H1 (cell line): ENCODE results near the gene HSPA12A. TPM values are rescaled to one million over a fixed set of nuclear protein-coding genes. Genes with fewer than 3 reads are reported as not detected.

ENCODE experiments used
- CTCF ChIA-PET: fragments of 300-600 bp; sonication (Branson Sonifier 250); formaldehyde crosslinking; loops from one replicate; lab custom pipeline; 2021; ENCODE audit not compliant: partially characterized antibody; lab: Charles Lee
- POLR2A ChIA-PET: fragments of 300-600 bp; sonication (Branson Sonifier 250); formaldehyde crosslinking; loops from one replicate; lab custom pipeline; 2021; ENCODE audit warnings: inconsistent platforms; ENCODE audit not compliant: partially characterized antibody; lab: Charles Lee
- DNase-seq, 2 experiments: peaks; one replicate each; pipeline versions ENCODE4 v3.0.0 to v3.0.0-alpha.2; 2010 to 2022; ENCODE audit warnings: low spot score in 2 of 2, low read depth in 1 of 2, mixed read lengths in 1 of 2
- FAIRE-seq: peaks from 2 replicates; lab custom pipeline; 2011; peaks lifted over from hg19 to GRCh38; lab: Jason Lieb, UNC
- H2AFZ ChIP-seq: 2 replicates; pipeline ENCODE4 v1.8.1; 2012; ENCODE audit warnings: low read length, inconsistent platforms
- H2AK5ac ChIP-seq: 2 replicates; pipeline ENCODE4 v1.6.1; 2013; ENCODE audit warnings: low read depth, low read length
- H2BK120ac ChIP-seq: replicated peaks from 2 replicates; pipeline ENCODE3; 2013; ENCODE audit warnings: low read depth, low read length, inconsistent platforms
- H2BK12ac ChIP-seq: 2 replicates; pipeline ENCODE4 v1.6.1; 2013; ENCODE audit warnings: low read depth, low read length
- H2BK15ac ChIP-seq: 2 replicates; pipeline ENCODE4 v1.6.1; 2013; ENCODE audit warnings: low read length
- H2BK20ac ChIP-seq: 2 replicates; pipeline ENCODE4 v1.6.1; 2013; ENCODE audit warnings: low read length
- H2BK5ac ChIP-seq: 2 replicates; pipeline ENCODE4 v1.6.1; 2013; ENCODE audit warnings: low read depth, low read length
- H3K14ac ChIP-seq: 2 replicates; pipeline ENCODE4 v1.6.1; 2013; ENCODE audit warnings: inconsistent platforms; ENCODE audit not compliant: insufficient read length
- H3K18ac ChIP-seq: 2 replicates; pipeline ENCODE4 v1.6.1; 2013; ENCODE audit warnings: low read length; ENCODE audit errors: extremely low read depth
- H3K23ac ChIP-seq: 2 replicates; pipeline ENCODE4 v1.6.1; 2013; ENCODE audit warnings: inconsistent platforms; ENCODE audit not compliant: insufficient read length
- H3K23me2 ChIP-seq: 2 replicates; pipeline ENCODE4 v1.6.1; 2013; ENCODE audit warnings: low read depth, low read length
- H3K27ac ChIP-seq: 2 replicates; pipeline ENCODE4 v1.6.1; 2011; ENCODE audit warnings: low read depth, low read length, inconsistent platforms
- H3K27me3 ChIP-seq, 4 experiments: replicated peaks in 1 of 4; 1 replicate in 1 of 4; 2 replicates in 3 of 4; pipeline versions ENCODE4 v1.6.1 to v1.8.1; 2011 to 2013; ENCODE audit warnings: low read length in 3 of 4, mild to moderate bottlenecking in 3 of 4, inconsistent platforms in 2 of 4, mixed read lengths in 2 of 4, moderate library complexity in 1 of 4; ENCODE audit not compliant: control insufficient read depth in 3 of 4, insufficient read depth in 3 of 4; ENCODE audit errors: extremely low read depth in 1 of 4
- H3K36me3 ChIP-seq, 4 experiments: 2 replicates each; pipeline versions ENCODE4 v1.6.1 to v1.8.1; 2011 to 2013; ENCODE audit warnings: mild to moderate bottlenecking in 4 of 4, low read length in 3 of 4, moderate library complexity in 2 of 4, control low read depth in 1 of 4, inconsistent platforms in 1 of 4; ENCODE audit not compliant: insufficient read depth in 4 of 4, control insufficient read depth in 2 of 4
- H3K4ac ChIP-seq: replicated peaks from 2 replicates; pipeline ENCODE3; 2013; ENCODE audit warnings: low read length, low read depth, mixed read lengths, inconsistent platforms; ENCODE audit not compliant: insufficient read length
- H3K4me1 ChIP-seq, 4 experiments: replicated peaks in 1 of 4; 1 replicate in 1 of 4; 2 replicates in 3 of 4; pipeline versions ENCODE4 v1.6.1 to v1.8.1; 2011 to 2013; ENCODE audit warnings: low read length in 3 of 4, inconsistent platforms in 2 of 4, mixed read lengths in 1 of 4; ENCODE audit not compliant: insufficient read depth in 4 of 4, control insufficient read depth in 3 of 4
- H3K4me2 ChIP-seq, 2 experiments: 2 replicates each; pipeline versions ENCODE4 v1.6.1 to v1.8.1; 2011 to 2013; ENCODE audit warnings: low read depth in 2 of 2, low read length in 2 of 2, control low read depth in 1 of 2, inconsistent platforms in 1 of 2, mild to moderate bottlenecking in 1 of 2; ENCODE audit not compliant: insufficient read depth in 1 of 2
- H3K4me3 ChIP-seq, 4 experiments: fragments of 200-600, 300-600 bp in 1 of 4; sonication (generic), shearing (Covaris generic), sonication (Bioruptor Twin) in 1 of 4; 2 replicates each; pipeline versions ENCODE4 v1.5.1 to v1.8.1; 2011 to 2016; ENCODE audit warnings: low read length in 4 of 4, low read depth in 3 of 4, control low read depth in 2 of 4, inconsistent platforms in 2 of 4, mild to moderate bottlenecking in 2 of 4, mixed read lengths in 1 of 4, moderate library complexity in 1 of 4; ENCODE audit not compliant: insufficient read depth in 2 of 4; ENCODE audit errors: extremely low read depth in 1 of 4
- H3K56ac ChIP-seq: replicated peaks from 2 replicates; pipeline ENCODE3; 2013; ENCODE audit warnings: low read depth, mild to moderate bottlenecking, mixed read lengths, low read length, inconsistent platforms; ENCODE audit not compliant: insufficient read length
- H3K79me1 ChIP-seq: 2 replicates; pipeline ENCODE4 v1.6.1; 2013; ENCODE audit warnings: low read depth, low read length, control low read depth
- H3K79me2 ChIP-seq, 2 experiments: 2 replicates each; pipeline versions ENCODE4 v1.6.1 to v1.8.1; 2012 to 2013; ENCODE audit warnings: low read length in 2 of 2, mild to moderate bottlenecking in 2 of 2, inconsistent platforms in 1 of 2; ENCODE audit not compliant: insufficient read depth in 2 of 2, control insufficient read depth in 1 of 2
- H3K9ac ChIP-seq, 4 experiments: replicated peaks in 1 of 4; 1 replicate in 1 of 4; 2 replicates in 3 of 4; pipeline versions ENCODE4 v1.6.1 to v1.8.1; 2011 to 2013; ENCODE audit warnings: low read depth in 3 of 4, low read length in 3 of 4, control low read depth in 2 of 4, mild to moderate bottlenecking in 2 of 4, moderate library complexity in 2 of 4, inconsistent platforms in 1 of 4; ENCODE audit errors: extremely low read depth in 1 of 4
- H3K9me3 ChIP-seq, 2 experiments: 2 replicates each; pipeline versions ENCODE4 v1.6.1 to v1.8.1; 2012 to 2013; ENCODE audit warnings: mild to moderate bottlenecking in 2 of 2, moderate library complexity in 2 of 2, control low read depth in 1 of 2, inconsistent platforms in 1 of 2, low read depth in 1 of 2, low read length in 1 of 2, mixed read lengths in 1 of 2; ENCODE audit not compliant: insufficient read depth in 2 of 2
- H4K20me1 ChIP-seq, 2 experiments: replicated peaks in 1 of 2; 2 replicates each; pipeline versions ENCODE3 to v1.8.1; 2011 to 2013; ENCODE audit warnings: inconsistent platforms in 2 of 2, low read length in 2 of 2, mild to moderate bottlenecking in 1 of 2; ENCODE audit not compliant: insufficient read depth in 2 of 2, control insufficient read depth in 1 of 2
- H4K5ac ChIP-seq: 2 replicates; pipeline ENCODE4 v1.6.1; 2013; ENCODE audit warnings: low read length, low read depth, mixed read lengths, inconsistent platforms; ENCODE audit not compliant: insufficient read length
- H4K8ac ChIP-seq: 2 replicates; pipeline ENCODE4 v1.8.0; 2013; ENCODE audit warnings: mild to moderate bottlenecking, moderate library complexity, low read length, inconsistent platforms; ENCODE audit not compliant: insufficient read depth; ENCODE audit errors: extremely low read depth
- H4K91ac ChIP-seq: replicated peaks from 2 replicates; pipeline ENCODE3; 2013; ENCODE audit warnings: low read length, mixed read lengths, inconsistent platforms; ENCODE audit not compliant: insufficient read length
- BCL11A ChIP-seq, 2 experiments: IDR thresholded peaks; one replicate each; pipeline ENCODE4 v1.6.1; 2011; ENCODE audit warnings: low read depth in 2 of 2, low read length in 2 of 2, mild to moderate bottlenecking in 2 of 2
- CBX8 ChIP-seq: fragments of 300-800, 300-1000 bp; sonication (generic); IDR thresholded peaks from 2 replicates; pipeline ENCODE4 v1.7.1; 2016; ENCODE audit warnings: low read depth, low read length, borderline replicate concordance
- CTCF ChIP-seq, 3 experiments: IDR thresholded peaks; 1 replicate in 2 of 3; 2 replicates in 1 of 3; pipeline versions ENCODE4 v1.5.1 to v1.6.1; 2011; ENCODE audit warnings: low read length in 3 of 3, mild to moderate bottlenecking in 3 of 3, inconsistent platforms in 2 of 3, low read depth in 1 of 3, moderate library complexity in 1 of 3; ENCODE audit not compliant: insufficient read depth in 1 of 3; ENCODE audit errors: control extremely low read depth in 1 of 3
- JUND ChIP-seq: IDR thresholded peaks from 2 replicates; pipeline ENCODE4 v1.6.1; 2011; ENCODE audit warnings: mild to moderate bottlenecking, improper control_type of control experiment, low read length
- KDM1A ChIP-seq: fragments of 200-600, 300-600 bp; sonication (generic); IDR thresholded peaks from 2 replicates; pipeline ENCODE4 v1.7.1; 2016; ENCODE audit warnings: mild to moderate bottlenecking, low read length, borderline replicate concordance
- MAFK ChIP-seq: IDR thresholded peaks from 2 replicates; pipeline ENCODE4 v1.6.1; 2012; ENCODE audit warnings: low read depth, mild to moderate bottlenecking, improper control_type of control experiment, low read length
- SIRT6 ChIP-seq: IDR thresholded peaks from one replicate; pipeline ENCODE4 v1.7.1; 2012; ENCODE audit warnings: low read length, inconsistent platforms
- SP2 ChIP-seq: IDR thresholded peaks from 2 replicates; pipeline ENCODE4 v1.6.1; 2012; ENCODE audit warnings: mild to moderate bottlenecking, low read length, inconsistent platforms
- SP4 ChIP-seq: IDR thresholded peaks from 2 replicates; pipeline ENCODE4 v1.6.1; 2012; ENCODE audit warnings: low read length, inconsistent platforms
- ZNF274 ChIP-seq: IDR thresholded peaks from 2 replicates; pipeline ENCODE4 v1.7.0; 2012; ENCODE audit warnings: low read length, borderline replicate concordance; ENCODE audit errors: extremely low read depth
- WGBS, 2 experiments: shearing (Covaris generic) in 1 of 2; methylation state at CpG; one replicate each; pipeline versions ENCODE4 v1.1.6 to v1.1.7; 2013 to 2015; ENCODE audit warnings: low lambda C conversion rate in 2 of 2, mixed read lengths in 2 of 2, inconsistent platforms in 1 of 2, low coverage in 1 of 2, missing lambda C conversion rate in 1 of 2; ENCODE audit not compliant: insufficient replicate concordance in 2 of 2, insufficient coverage in 1 of 2, insufficient read length in 1 of 2; ENCODE audit errors: extremely low coverage in 1 of 2, missing lambda C conversion rate in 1 of 2; 5-methylcytosine and 5-hydroxymethylcytosine counted together
- polyA plus RNA-seq, 7 experiments: library from polyadenylated mRNA; depleted of rRNA in 3 of 7; stranded (reverse) in 5 of 7; unstranded in 2 of 7; fragments of >200 nt in 5 of 7; fragments of 200-250 nt in 2 of 7; gene quantifications; 1 replicate in 5 of 7; 2 replicates in 1 of 7; 4 replicates in 1 of 7; pipeline versions ENCODE4 v1.2.1 to v1.2.3, GENCODE V29; 2011 to 2013; ENCODE audit warnings: missing spikeins in 2 of 7, mixed read lengths in 2 of 7
- total RNA-seq: library from RNA; stranded (reverse); fragmentation: NEBNext Ultra II Directional; extraction: Animal tissue kit (Norgen Biotek cat#: 25700); gene quantifications from 2 replicates; pipeline ENCODE4 v1.2.1, GENCODE V29; 2021

The HSPA12A gene
- total and polyA plus RNA-seq, 2 of the 8 experiments (the other 6 are each of a cell fraction or from before 2014, with no cell fraction given), result 3.1 to 6.9 TPM

GRCh38 chr10:116720668-116721546 is 21.5 kb downstream of the HSPA12A start:
- H3K4me1 ChIP-seq, result peaks cover 0 to 2% (median 0%) of the 10 kb centered on the region in 4 experiments; a peak in 1 of 7 replicates
- H4K5ac ChIP-seq, result no peak overlapping the region
- FAIRE-seq (no peak), DNase-seq (no peak)
- no peak overlapping the region for H4K91ac ChIP-seq
- H3K9ac ChIP-seq, result no peak overlapping the region
- no peak overlapping the region for H3K23ac ChIP-seq
- H3K79me1 ChIP-seq, result no peaks in the 10 kb centered on the region
- no peaks in the 10 kb centered on the region for H3K23me2 ChIP-seq
- no peak overlapping the region for H2BK20ac ChIP-seq
- H3K4me2 ChIP-seq, result no peak overlapping the region
- H2BK15ac ChIP-seq, result no peak overlapping the region
- H3K18ac ChIP-seq, result no peak overlapping the region
- H4K8ac ChIP-seq, result no peak overlapping the region
- no peak overlapping the region for H3K4ac ChIP-seq
- no peaks in the 10 kb centered on the region for H4K20me1 ChIP-seq
- no peaks in the 10 kb centered on the region for H3K27me3 ChIP-seq
- no peak overlapping the region for H3K14ac ChIP-seq
- no peaks in the 10 kb centered on the region for H3K9me3 ChIP-seq
- ChIA-PET POLR2A (no interaction called here), CTCF (interaction anchor here (0.6 to 2.4 kb wide), 11 partner anchors 10 to 693 kb away, joined by 3 to 6 read pairs (median 4); no protein-coding TSS in a partner anchor)
- no peak overlapping the region for H2AFZ ChIP-seq
- WGBS, 2 experiments, result 80% methylated on average over 7 of the region's 7 CpGs; no CpG with 5 or more reads in 1 of the 2 experiments
- no peak overlapping the region for H3K27ac ChIP-seq
- H2BK120ac ChIP-seq, result no peak overlapping the region
- H3K56ac ChIP-seq, result no peak overlapping the region
- H2BK12ac ChIP-seq, result no peak overlapping the region
- H3K36me3 ChIP-seq, result no peaks in the 10 kb centered on the region
- no peak overlapping the region for H3K4me3 ChIP-seq
- no peak overlapping the region for H2BK5ac ChIP-seq
- H2AK5ac ChIP-seq, result no peak overlapping the region
- no peaks in the 10 kb centered on the region for H3K79me2 ChIP-seq
- TF ChIP-seq CTCF (IDR thresholded peaks at IDR 0.05; ENCODE audit: control extremely low read depth in 1 of 3, insufficient read depth in 1 of 3, low read depth in 1 of 3, low read length in 3 of 3) (no peak), ZNF274 (no peak), BCL11A (IDR thresholded peaks at IDR 0.05; ENCODE audit: low read depth in 2 of 2, low read length in 2 of 2) (no peak), SP2 (no peak), KDM1A (no peak), SIRT6 (no peak), MAFK (no peak), SP4 (no peak), JUND (no peak), CBX8 (no peak)
